Endothelial cell of umbilical vein (primary cell): ENCODE data around the gene PGBD5. TPM values are rescaled to one million over a fixed set of nuclear protein-coding genes. Genes with fewer than 3 reads are reported as not detected.

Experiments
- BruUV-seq: library from RNA; stranded (reverse); fragments of 400-500 nt; replicated peaks from 2 replicates; lab custom pipeline; 2021; lab: Mats Ljungman, UMichigan
- CTCF ChIA-PET: fragments of 300-600, 350-600 bp; sonication (Branson Sonifier 250); formaldehyde crosslinking; loops from one replicate; lab custom pipeline; 2021; ENCODE audit warnings: antibody characterized with exemption, inconsistent platforms; lab: Charles Lee
- POLR2A ChIA-PET: fragments of 300-600, 350-600 bp; sonication (Branson Sonifier 250); formaldehyde crosslinking; loops from one replicate; lab custom pipeline; 2021; ENCODE audit warnings: antibody characterized with exemption, inconsistent platforms; lab: Charles Lee
- DNase-seq: peaks from one replicate; pipeline ENCODE4 v3.0.0-alpha.2; 2011; ENCODE audit warnings: low read depth, low spot score
- FAIRE-seq: peaks from 2 replicates; lab custom pipeline; 2011; peaks lifted over from hg19 to GRCh38; lab: Jason Lieb, UNC
- H2AFZ ChIP-seq: 2 replicates; pipeline ENCODE4 v1.6.0; 2012; ENCODE audit warnings: low read depth, low read length, control low read depth, inconsistent platforms
- H3K27ac ChIP-seq: 2 replicates; pipeline ENCODE4 v1.5.1; 2011; ENCODE audit warnings: low read depth, mild to moderate bottlenecking, control low read depth, low read length, moderate library complexity; ENCODE audit not compliant: insufficient read depth
- H3K27me3 ChIP-seq, 2 experiments: 2 replicates each; pipeline versions ENCODE4 v1.6.0 to v1.6.1; 2011; ENCODE audit warnings: low read length in 2 of 2, mixed read lengths in 1 of 2; ENCODE audit not compliant: control insufficient read depth in 2 of 2, insufficient read depth in 2 of 2
- H3K36me3 ChIP-seq, 2 experiments: 2 replicates in 1 of 2; 3 replicates in 1 of 2; pipeline ENCODE4 v1.5.1; 2011; ENCODE audit warnings: low read length in 2 of 2, mild to moderate bottlenecking in 1 of 2, moderate library complexity in 1 of 2; ENCODE audit not compliant: control insufficient read depth in 2 of 2, insufficient read depth in 2 of 2; ENCODE audit errors: extremely low read depth in 1 of 2
- H3K4me1 ChIP-seq: 3 replicates; pipeline ENCODE4 v1.5.1; 2011; ENCODE audit warnings: mild to moderate bottlenecking, low read length; ENCODE audit not compliant: control insufficient read depth, insufficient read depth; ENCODE audit errors: extremely low read depth
- H3K4me2 ChIP-seq: 2 replicates; pipeline ENCODE4 v1.6.1; 2011; ENCODE audit warnings: low read length, control low read depth, mixed read lengths; ENCODE audit not compliant: insufficient read depth
- H3K4me3 ChIP-seq, 3 experiments: fragments of 200-600 bp in 1 of 3; sonication (generic), shearing (Covaris generic) in 1 of 3; replicated peaks in 1 of 3; 2 replicates each; pipeline ENCODE4 v1.5.1; 2011 to 2016; ENCODE audit warnings: control low read depth in 3 of 3, low read length in 3 of 3, mild to moderate bottlenecking in 2 of 3, inconsistent platforms in 1 of 3, low read depth in 1 of 3, moderate library complexity in 1 of 3; ENCODE audit not compliant: insufficient read depth in 1 of 3
- H3K79me2 ChIP-seq: 2 replicates; pipeline ENCODE4 v1.6.0; 2012; ENCODE audit warnings: low read length, inconsistent platforms; ENCODE audit not compliant: control insufficient read depth, insufficient read depth
- H3K9ac ChIP-seq: replicated peaks from 2 replicates; pipeline ENCODE3; 2011; ENCODE audit warnings: low read length, control low read depth; ENCODE audit not compliant: insufficient read depth; ENCODE audit errors: extremely low read depth
- H3K9me1 ChIP-seq: replicated peaks from 3 replicates; pipeline ENCODE4 v1.6.0; 2011; ENCODE audit warnings: mild to moderate bottlenecking, low read length; ENCODE audit not compliant: control insufficient read depth, insufficient read depth; ENCODE audit errors: extremely low read depth
- H3K9me3 ChIP-seq: replicated peaks from 2 replicates; pipeline ENCODE4 v1.5.1; 2012; ENCODE audit warnings: low read length, inconsistent platforms; ENCODE audit not compliant: control insufficient read depth, insufficient read depth
- H4K20me1 ChIP-seq: replicated peaks from 2 replicates; pipeline ENCODE3; 2011; ENCODE audit warnings: mild to moderate bottlenecking, low read length; ENCODE audit not compliant: control insufficient read depth, insufficient read depth; ENCODE audit errors: extremely low read depth
- EZH2 ChIP-seq: IDR thresholded peaks from 2 replicates; pipeline ENCODE4 v1.6.1; 2012; ENCODE audit warnings: borderline replicate concordance, low read depth, mild to moderate bottlenecking, moderate library complexity, low read length, inconsistent platforms; ENCODE audit not compliant: severe bottlenecking
- FOS ChIP-seq: IDR thresholded peaks from 2 replicates; pipeline ENCODE4 v1.6.1; 2011; ENCODE audit warnings: mild to moderate bottlenecking, low read length, moderate library complexity, borderline replicate concordance; ENCODE audit not compliant: insufficient read depth
- GATA2 ChIP-seq: IDR thresholded peaks from 2 replicates; pipeline ENCODE4 v1.7.0; 2011; ENCODE audit warnings: low read depth, mild to moderate bottlenecking, moderate library complexity, mixed read lengths, low read length; ENCODE audit not compliant: insufficient read length, insufficient read depth
- JUN ChIP-seq: IDR thresholded peaks from 2 replicates; pipeline ENCODE4 v1.6.1; 2011; ENCODE audit warnings: borderline replicate concordance, low read depth; ENCODE audit not compliant: insufficient read length, insufficient read depth
- MYC ChIP-seq: IDR thresholded peaks from one replicate; pipeline ENCODE4 v1.6.1; 2011; ENCODE audit warnings: mild to moderate bottlenecking, low read depth, low read length
- POLR2A ChIP-seq: IDR thresholded peaks from 2 replicates; pipeline ENCODE4 v1.6.1; 2012; ENCODE audit warnings: low read depth, mild to moderate bottlenecking, control low read depth, low read length
- POLR2AphosphoS5 ChIP-seq: IDR thresholded peaks from 2 replicates; pipeline ENCODE4 v1.6.1; 2012; ENCODE audit warnings: low read depth, mild to moderate bottlenecking, control low read depth, low read length, moderate library complexity; ENCODE audit not compliant: insufficient read depth
- dilution Hi-C: fragments of 300-500 bp; cut with MboI; formaldehyde crosslinking; loops from one replicate; pipeline ENCODE4 v1.15.0; 2019; ENCODE audit warnings: low sequenced_read_pairs; ENCODE audit not compliant: extremely low pct_ligation_motif_present
- intact Hi-C: fragments of 100-400 bp; cut with micrococcal nuclease; formaldehyde crosslinking; loops from one replicate; pipeline ENCODE4 v1.10.0; 2022
- polyA plus RNA-seq, 4 experiments: library from polyadenylated mRNA; depleted of rRNA in 3 of 4; stranded (reverse) in 3 of 4; unstranded in 1 of 4; fragments of >200 nt; gene quantifications; 2 replicates each; pipeline versions ENCODE4 v1.2.1 to v1.2.3, GENCODE V29; 2011 to 2012; ENCODE audit warnings: missing spikeins in 1 of 4
- total RNA-seq: library from RNA; stranded (reverse); gene quantifications from 2 replicates; pipeline ENCODE4 v1.2.3, GENCODE V29; 2021
- TF ChIP-seq, protein P1 (sequence below), 2 donors: IDR thresholded peaks; 1 replicate in 1 of 2; 2 replicates in 1 of 2; pipeline ENCODE4 v1.5.1; 2011; ENCODE audit warnings: low read length in 2 of 2, mild to moderate bottlenecking in 2 of 2, moderate library complexity in 2 of 2, control low read depth in 1 of 2, inconsistent platforms in 1 of 2, low read depth in 1 of 2; ENCODE audit not compliant: insufficient read depth in 1 of 2; ENCODE audit errors: extremely low read depth in 1 of 2
- TF ChIP-seq, protein P2 (sequence below): IDR thresholded peaks from 2 replicates; pipeline ENCODE4 v1.6.1; 2011; ENCODE audit not compliant: insufficient read depth, insufficient read length

Gene PGBD5
- total and polyA plus RNA-seq, 2 donors (not counting 3 experiments of a cell fraction or from before 2014, with no cell fraction given), result 0.03 TPM; not detected in 1

- Histone ChIP-seq H3K9me3 (no peaks in the 10 kb centered on the region), H3K4me1 (no peaks in the 10 kb centered on the region), H3K9ac (no peak overlapping the region), H3K27me3 (peaks cover 0 to 9% of the 10 kb centered on the region in 2 experiments), H3K27ac (no peak overlapping the region), H3K79me2 (no peaks in the 10 kb centered on the region), H3K9me1 (no peaks in the 10 kb centered on the region), H4K20me1 (no peaks in the 10 kb centered on the region), H3K36me3 (no peaks in the 10 kb centered on the region), H3K4me3 (no peak overlapping the region), H2AFZ (no peak overlapping the region), H3K4me2 (no peak overlapping the region)
- CTCF ChIA-PET, result no interaction called here
- FAIRE-seq (no peak), DNase-seq (no peak)
- intact Hi-C loops (no loop called here), dilution Hi-C loops (no loop called here)
- POLR2A ChIA-PET, result no interaction called here
- TF ChIP-seq FOS, result no peak
- no peak for TF ChIP-seq MYC
- TF ChIP-seq, protein P1, sequence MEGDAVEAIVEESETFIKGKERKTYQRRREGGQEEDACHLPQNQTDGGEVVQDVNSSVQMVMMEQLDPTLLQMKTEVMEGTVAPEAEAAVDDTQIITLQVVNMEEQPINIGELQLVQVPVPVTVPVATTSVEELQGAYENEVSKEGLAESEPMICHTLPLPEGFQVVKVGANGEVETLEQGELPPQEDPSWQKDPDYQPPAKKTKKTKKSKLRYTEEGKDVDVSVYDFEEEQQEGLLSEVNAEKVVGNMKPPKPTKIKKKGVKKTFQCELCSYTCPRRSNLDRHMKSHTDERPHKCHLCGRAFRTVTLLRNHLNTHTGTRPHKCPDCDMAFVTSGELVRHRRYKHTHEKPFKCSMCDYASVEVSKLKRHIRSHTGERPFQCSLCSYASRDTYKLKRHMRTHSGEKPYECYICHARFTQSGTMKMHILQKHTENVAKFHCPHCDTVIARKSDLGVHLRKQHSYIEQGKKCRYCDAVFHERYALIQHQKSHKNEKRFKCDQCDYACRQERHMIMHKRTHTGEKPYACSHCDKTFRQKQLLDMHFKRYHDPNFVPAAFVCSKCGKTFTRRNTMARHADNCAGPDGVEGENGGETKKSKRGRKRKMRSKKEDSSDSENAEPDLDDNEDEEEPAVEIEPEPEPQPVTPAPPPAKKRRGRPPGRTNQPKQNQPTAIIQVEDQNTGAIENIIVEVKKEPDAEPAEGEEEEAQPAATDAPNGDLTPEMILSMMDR (IDR thresholded peaks at IDR 0.05; ENCODE audit: extremely low read depth in 1 of 2, insufficient read depth in 1 of 2, low read depth in 1 of 2, low read length in 2 of 2), result no peak
- no peak for TF ChIP-seq GATA2
- no peak for TF ChIP-seq JUN
- no peak for TF ChIP-seq POLR2AphosphoS5
- TF ChIP-seq POLR2A, result no peak
- no peak for TF ChIP-seq EZH2
- TF ChIP-seq, protein P2, sequence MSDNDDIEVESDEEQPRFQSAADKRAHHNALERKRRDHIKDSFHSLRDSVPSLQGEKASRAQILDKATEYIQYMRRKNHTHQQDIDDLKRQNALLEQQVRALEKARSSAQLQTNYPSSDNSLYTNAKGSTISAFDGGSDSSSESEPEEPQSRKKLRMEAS, result no peak
- no TSS peak for BruUV-seq
These were observed 134.2 kb downstream of the PGBD5 start for GRCh38 chr1:230291731-230292620.
